ENCODE data around the gene CSNK1G3.
"Not testable (repeated sequence)": the region's sequence is repeated elsewhere in the genome, so short reads cannot be mapped to it uniquely, and the experiment has no call there.

The CSNK1G3 gene

GRCh38 chr5:123561230-123561629 is 49.3 kb downstream of the CSNK1G3 start:
- DNase-seq, result no peak

DNA sequence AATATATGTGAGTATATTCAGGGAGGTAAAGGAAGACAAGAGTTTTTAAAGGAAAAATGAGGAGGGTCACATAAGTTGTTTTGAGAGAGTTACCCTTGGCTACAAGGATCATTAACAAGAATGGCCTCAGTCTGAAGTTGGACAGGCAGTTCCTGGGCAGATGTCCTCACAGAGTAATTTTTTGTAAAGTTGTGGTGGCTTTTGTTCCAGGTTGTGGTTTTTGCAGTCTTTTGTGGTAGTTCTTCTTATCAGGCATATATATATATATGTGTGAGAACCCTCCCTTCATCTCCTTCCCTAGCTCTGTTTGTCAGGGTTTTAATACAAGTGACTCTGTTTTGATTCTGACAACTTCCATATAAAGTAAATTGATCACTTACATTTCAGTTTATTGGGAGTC is 60.0 kb downstream of the CSNK1G3 start:
- no peak for DNase-seq

- no peak for DNase-seq
Measured at GRCh38 chr5:123578390-123578789, 66.4 kb downstream of the CSNK1G3 start.

GRCh38 chr5:123579410-123579809 is 67.4 kb downstream of the CSNK1G3 start:
- no peak for DNase-seq

GRCh38 chr5:123582550-123583285 is 70.7 kb downstream of the CSNK1G3 start:
- no peak for DNase-seq

DNA sequence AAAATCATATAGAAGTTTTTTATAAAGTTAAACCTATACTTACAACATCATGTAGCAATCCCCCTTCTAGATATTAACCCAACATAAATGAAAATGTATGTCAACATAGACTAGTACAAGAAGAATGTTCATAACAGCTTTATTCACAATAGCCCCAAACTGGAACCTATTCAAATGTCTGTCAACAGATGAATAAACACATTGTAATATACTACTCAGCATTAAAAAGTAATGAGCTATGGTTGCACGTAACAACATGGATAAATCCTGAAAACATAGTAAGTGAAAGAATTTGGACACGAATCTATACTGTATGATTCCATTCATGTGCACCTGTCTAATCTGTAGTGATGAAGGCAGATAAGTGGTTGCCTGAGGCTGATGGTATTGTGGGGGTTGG is 73.9 kb downstream of the CSNK1G3 start:
- DNase-seq, result no peak

- DNase-seq, result no peak
Measured at GRCh38 chr5:123594434-123594833, 82.5 kb downstream of the CSNK1G3 start.

DNA sequence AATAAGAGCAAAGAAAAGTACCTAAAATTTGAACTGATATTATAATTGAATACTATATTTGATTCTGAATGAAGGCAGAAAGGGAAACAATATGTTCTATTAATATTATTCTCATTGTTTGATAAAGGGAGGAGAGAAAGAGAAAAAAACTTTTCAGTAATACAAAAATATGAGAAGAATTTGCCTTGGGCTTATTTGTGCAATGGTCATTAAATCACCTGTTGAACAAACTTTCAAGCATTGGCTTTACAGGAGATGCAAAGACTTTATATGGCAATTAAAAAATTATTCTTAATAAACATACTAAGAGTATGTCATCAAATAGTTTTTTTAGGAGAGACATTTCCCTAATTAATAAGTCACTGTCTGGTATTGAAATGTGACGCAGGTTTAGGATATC is 85.0 kb downstream of the CSNK1G3 start:
- DNase-seq, result no peak

DNA sequence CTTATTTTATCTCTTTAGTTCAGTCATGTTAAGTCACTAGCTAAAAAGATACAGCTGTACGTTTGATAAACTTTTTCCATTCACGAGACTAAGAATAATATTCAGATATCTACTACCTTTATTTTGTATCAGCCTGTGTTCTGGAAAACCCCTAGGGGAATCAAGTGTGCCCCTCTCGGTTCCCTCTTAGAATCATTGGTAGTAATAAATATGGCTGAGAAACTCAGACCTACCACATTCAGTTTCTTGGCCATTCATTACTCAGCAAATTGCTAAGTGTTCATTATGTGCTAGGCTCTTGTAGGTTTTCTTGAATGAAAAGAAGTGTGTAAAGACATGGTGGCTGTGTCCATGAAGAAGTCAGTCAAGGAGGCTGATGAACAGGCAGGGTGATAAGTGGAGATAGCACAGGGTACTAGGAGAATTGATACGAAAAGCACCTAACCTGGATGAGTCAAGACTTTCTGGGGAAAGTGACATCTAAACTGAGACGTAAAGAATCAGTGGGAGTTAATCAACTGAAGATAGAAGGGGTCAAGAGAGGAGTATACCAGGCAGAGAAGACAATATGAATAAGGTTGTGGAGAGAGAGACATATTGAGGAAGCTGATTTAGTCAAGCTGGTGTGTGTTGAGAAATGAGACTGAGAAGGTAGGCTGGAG is 86.2 kb downstream of the CSNK1G3 start:
- DNase-seq, result no peak

GRCh38 chr5:123599171-123599570 is 87.2 kb downstream of the CSNK1G3 start:
- DNase-seq, result no peak

GRCh38 chr5:123601610-123602009 is 89.6 kb downstream of the CSNK1G3 start:
- no peak for DNase-seq

GRCh38 chr5:123605822-123606221 is 93.8 kb downstream of the CSNK1G3 start:
- no peak for DNase-seq

DNA sequence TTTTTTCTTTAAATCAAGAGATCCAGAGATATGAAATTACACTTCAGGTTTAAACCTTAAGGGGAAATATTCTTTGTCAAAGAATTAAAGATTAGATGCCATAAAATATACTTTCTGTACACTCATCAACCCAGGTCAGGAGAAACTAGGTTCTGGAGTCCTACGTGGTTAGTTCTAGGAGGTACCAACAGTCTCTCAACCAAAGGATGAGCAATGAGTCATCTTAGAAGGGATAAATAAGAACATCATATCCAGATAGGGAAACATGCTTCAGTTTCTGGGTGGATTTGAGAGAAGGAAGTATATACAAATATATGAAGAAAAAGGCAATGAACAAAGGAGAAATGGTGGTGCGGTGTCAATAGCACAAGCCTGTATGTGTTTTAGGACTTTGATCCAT is 98.2 kb downstream of the CSNK1G3 start:
- no peak for DNase-seq

DNA sequence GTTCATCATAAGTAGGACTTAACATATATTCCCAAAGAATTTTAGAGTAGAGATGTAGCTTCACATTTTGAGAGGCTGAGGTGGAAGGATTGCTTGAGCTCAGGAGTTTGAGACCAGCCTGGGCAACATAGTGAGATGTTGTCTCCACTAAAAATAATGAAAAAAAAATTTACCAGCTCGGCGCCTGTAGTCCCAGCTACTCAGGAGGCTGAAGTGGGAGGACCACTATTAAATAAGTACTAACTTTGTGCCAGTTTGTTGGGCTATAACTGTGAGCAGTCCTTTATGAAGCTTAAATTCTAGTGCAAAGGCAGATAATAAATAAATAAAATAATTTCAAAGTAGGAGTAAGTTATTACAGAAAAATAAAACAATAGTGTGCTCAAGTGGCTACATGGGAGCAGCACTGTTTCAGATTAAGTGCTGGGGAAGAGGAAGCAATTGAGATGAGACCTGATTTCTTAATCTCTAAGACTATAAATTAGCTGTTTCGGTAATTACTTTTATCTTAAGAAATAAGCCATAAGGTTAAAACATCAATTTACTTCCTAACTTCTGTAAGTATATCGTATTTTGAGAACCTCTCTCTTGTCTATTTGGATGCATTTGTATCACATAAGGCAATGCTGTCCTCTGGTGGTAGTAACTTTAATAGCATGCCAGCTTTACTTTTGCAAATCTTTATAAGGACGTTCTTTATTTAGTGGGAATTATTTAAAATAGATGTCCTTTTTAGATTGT is 98.9 kb downstream of the CSNK1G3 start:
- no peak for DNase-seq

DNA sequence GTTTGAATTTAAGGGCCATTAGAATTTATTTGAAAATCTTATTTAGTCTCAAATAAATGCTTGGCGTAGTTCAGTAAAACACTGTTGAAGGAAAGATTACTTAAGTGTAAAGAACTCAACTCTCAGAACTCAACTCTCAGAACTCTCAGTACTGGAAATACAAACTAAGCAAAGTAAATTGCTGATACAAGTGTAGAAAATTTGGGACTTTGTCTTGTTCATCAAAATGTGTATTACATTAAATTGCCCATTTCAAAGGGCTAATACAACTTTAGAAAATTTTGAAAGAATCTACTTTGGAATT is 99.4 kb downstream of the CSNK1G3 start:
- DNase-seq, result no peak

- DNase-seq, result no peak
Measured at GRCh38 chr5:123617561-123617960, 105.6 kb downstream of the CSNK1G3 start.

- no peak for DNase-seq
Measured at GRCh38 chr5:123626051-123626450, 114.1 kb downstream of the CSNK1G3 start.

DNA sequence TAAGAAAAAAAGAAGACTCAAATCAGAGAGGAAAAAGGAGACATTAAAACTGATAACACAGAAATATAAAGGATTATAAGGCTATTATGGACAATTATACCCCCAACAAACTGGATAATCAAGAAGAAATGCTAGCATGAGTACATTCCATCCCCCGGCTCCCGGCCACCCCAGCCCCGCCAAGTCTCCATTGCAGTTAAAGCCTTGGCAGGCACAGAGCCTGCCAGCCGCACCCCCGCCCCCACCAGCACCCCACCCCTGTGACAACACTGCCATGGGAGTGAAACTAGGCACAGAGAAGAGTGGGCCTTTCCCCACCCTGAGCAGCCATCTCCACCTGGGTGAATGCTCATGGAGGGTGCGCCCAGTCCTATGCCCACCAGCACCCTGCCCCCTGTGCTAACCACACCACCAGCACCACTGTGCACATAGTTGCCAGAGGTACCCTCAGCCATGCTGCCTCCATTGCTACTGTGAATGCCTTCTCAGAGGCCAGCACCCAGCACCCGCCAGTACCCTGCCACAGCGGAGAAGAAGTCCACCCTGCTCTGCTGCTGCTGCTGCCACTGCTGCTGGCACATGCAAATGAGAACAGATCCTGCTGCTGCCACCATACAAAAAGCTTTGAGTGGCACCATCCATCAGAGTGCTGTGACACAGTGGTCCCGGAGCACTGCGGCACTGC is 117.0 kb downstream of the CSNK1G3 start:
- no peak for DNase-seq

DNA sequence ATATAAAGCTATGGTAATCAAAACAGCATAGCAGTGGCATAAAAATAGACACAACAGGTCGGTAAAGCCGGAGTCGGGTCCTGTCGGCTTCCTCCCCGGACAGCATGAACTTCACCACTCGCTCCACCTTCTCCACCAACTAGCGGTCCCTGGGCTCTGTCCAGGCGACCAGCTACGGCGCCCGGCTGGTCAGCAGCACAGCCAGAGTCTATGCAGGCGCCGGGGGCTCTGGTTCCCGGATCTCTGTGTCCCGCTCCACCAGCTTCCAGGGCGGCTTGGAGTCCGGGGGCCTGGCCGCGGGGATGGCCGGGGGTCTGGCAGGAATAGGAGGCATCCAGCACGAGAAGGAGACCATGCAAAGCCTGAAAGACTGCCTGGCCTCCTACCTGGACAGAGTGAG is 124.0 kb downstream of the CSNK1G3 start:
- no peak for DNase-seq

DNA sequence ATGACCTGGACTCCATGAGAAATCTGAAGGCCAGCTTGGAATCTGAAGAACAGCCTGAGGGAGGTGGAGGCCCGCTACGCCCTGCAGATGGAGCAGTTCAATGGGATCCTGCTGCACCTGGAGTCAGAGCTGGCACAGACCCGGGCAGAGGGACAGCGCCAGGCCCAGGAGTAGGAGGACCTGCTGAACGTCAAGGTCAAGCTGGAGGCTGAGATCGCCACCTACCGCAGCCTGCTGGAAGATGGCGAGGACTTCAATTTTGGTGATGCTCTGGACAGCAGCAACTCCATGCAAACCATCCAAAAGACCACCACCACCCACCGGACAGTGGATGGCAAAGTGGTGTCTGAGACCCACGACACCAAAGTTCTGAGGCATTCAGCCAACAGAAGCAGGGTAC is 125.1 kb downstream of the CSNK1G3 start:
- DNase-seq, result not testable (repeated sequence)

GRCh38 chr5:123639244-123639643 is 127.3 kb downstream of the CSNK1G3 start:
- no peak for DNase-seq

DNA sequence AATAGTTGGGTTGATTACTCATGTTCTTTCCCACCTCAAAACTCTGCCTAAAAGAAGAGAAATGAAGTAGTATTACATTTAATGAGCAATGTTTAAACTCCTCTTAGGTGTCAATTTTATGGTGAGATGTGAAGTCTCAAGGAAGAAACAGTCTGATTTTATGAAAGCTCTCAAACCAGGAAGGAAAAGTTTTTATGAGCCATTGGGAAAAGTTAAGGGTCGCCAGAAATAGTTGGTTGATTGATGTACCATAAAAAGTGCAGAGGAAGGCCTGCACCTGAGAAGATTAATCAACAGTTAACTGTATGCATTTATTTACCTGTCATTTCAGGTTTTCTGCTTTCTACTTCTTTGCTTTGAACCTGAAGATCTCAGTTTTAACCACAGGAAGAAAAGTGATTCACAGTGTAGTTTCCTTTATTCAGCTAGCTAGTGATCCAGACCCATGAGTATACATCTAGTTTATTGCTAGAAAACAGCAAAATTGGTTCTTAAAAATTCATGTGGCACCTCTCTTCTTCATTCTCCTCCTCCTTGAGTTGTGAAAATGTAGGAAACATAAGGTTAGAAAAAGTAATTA is 133.1 kb downstream of the CSNK1G3 start:
- DNase-seq, result no peak

DNA sequence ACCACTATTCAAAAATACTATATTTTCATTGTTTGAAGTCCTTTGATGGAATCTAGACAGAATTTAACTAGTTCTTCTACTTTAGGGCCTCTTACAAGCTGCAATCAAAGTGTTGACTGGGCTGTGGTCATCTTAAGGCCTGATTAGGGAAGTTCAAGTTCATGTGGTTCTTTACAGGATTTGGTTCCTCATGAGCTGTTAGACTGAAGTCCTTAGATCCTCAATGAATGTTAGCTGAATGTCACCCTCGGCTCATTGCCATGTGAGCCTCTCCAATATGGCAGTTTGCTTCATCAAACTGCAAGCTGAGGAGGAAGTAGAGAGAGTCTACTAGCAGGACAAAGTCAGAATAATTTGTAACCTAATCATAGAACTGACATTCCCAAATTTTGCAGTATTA is 135.1 kb downstream of the CSNK1G3 start:
- DNase-seq, result no peak

Data from stimulated activated CD4-positive, alpha-beta T cell treated with anti-CD3 and anti-CD28 coated beads, Interleukin-4, amount 100 ng/mL, for 4 hours (primary cell).